Neural crest cell (in vitro differentiated cells): ENCODE data around the gene GTPBP6. TPM values are rescaled to one million over a fixed set of nuclear protein-coding genes. Genes with fewer than 3 reads are reported as not detected.

Experiments
- DNase-seq: peaks from one replicate; pipeline ENCODE4 v3.0.0; 2021; ENCODE audit warnings: low read depth, mixed read lengths, low spot score
- H3K27ac Mint-ChIP-seq: one replicate; pipeline ENCODE4 v1.8.0; 2021; ENCODE audit warnings: mild to moderate bottlenecking, mixed read lengths; ENCODE audit not compliant: unreplicated experiment
- H3K27me3 Mint-ChIP-seq: 2 replicates; pipeline ENCODE4 v1.8.0; 2021; ENCODE audit warnings: low read depth, mild to moderate bottlenecking, mixed read lengths
- H3K36me3 Mint-ChIP-seq: 2 replicates; pipeline ENCODE4 v1.8.0; 2021; ENCODE audit warnings: low read depth, mild to moderate bottlenecking, mixed read lengths
- H3K4me1 Mint-ChIP-seq: 2 replicates; pipeline ENCODE4 v1.8.0; 2021; ENCODE audit warnings: mixed read lengths
- H3K4me3 Mint-ChIP-seq: one replicate; pipeline ENCODE4 v1.8.0; 2021; ENCODE audit warnings: mild to moderate bottlenecking, mixed read lengths
- H3K9me3 Mint-ChIP-seq: 2 replicates; pipeline ENCODE4 v1.8.0; 2021; ENCODE audit warnings: mixed read lengths
- total RNA-seq: library from RNA; stranded (reverse); gene quantifications from 2 replicates; pipeline ENCODE4 v1.2.1, GENCODE V29; 2021
- TF ChIP-seq, protein P1 (sequence below): fragments of 200-600 bp; sonication (generic); conservative IDR thresholded peaks from 2 replicates; pipeline ENCODE4 v1.5.0; 2021; ENCODE audit warnings: antibody characterized with exemption, mild to moderate bottlenecking

The GTPBP6 gene
- total RNA-seq, 1 donor from 2014 or later: 81.9 TPM

DNA sequence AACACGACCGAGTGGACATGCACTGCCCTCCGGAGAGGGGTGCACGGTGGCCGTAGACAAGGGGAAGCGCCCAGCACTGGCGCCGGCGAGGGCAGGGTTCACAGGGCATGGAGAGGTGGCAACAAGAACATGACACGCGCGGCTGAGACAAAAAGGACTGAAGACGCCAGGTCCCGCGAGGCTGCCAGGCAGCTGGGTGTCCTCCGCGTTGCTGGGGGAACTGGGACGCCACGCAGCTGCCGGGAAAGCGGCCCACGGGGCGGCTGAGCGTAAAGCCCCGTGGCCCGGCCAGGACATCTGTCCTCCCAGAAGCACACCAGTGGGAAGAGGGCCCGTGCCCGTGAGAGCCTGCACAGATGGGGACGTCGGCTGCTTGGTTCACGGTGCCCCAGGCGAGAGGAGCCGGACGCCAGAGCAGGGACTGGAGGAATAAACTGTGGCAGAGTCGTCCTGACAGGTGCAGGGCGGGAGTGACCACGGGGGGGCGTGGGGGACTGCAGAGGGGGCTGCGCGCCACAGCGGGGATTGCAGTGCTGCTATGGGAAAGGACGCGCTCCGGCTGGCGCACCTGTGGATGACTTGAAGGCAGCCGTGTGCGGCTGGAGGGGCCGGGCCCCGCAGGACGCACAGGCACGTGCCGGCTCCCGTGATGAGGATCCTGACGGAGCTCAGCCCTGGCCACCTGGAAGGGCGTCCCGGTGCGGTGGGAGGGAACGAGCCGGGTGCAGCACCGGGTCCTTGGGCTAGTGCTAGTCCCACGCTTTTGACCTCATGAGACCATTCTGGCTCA is 32.1 kb upstream of the GTPBP6 start:
- no peaks in the 10 kb centered on the region for H3K9me3 Mint-ChIP-seq
- H3K27ac Mint-ChIP-seq: peak overlapping the region; percentile 97
- H3K36me3 Mint-ChIP-seq: peaks cover 7% of the 10 kb centered on the region
- H3K27me3 Mint-ChIP-seq: no peaks in the 10 kb centered on the region
- DNase-seq: no peak
- TF ChIP-seq, protein P1, sequence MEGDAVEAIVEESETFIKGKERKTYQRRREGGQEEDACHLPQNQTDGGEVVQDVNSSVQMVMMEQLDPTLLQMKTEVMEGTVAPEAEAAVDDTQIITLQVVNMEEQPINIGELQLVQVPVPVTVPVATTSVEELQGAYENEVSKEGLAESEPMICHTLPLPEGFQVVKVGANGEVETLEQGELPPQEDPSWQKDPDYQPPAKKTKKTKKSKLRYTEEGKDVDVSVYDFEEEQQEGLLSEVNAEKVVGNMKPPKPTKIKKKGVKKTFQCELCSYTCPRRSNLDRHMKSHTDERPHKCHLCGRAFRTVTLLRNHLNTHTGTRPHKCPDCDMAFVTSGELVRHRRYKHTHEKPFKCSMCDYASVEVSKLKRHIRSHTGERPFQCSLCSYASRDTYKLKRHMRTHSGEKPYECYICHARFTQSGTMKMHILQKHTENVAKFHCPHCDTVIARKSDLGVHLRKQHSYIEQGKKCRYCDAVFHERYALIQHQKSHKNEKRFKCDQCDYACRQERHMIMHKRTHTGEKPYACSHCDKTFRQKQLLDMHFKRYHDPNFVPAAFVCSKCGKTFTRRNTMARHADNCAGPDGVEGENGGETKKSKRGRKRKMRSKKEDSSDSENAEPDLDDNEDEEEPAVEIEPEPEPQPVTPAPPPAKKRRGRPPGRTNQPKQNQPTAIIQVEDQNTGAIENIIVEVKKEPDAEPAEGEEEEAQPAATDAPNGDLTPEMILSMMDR: no peak
- H3K4me1 Mint-ChIP-seq: peaks cover 32% of the 10 kb centered on the region
- H3K4me3 Mint-ChIP-seq: no peak overlapping the region

DNA sequence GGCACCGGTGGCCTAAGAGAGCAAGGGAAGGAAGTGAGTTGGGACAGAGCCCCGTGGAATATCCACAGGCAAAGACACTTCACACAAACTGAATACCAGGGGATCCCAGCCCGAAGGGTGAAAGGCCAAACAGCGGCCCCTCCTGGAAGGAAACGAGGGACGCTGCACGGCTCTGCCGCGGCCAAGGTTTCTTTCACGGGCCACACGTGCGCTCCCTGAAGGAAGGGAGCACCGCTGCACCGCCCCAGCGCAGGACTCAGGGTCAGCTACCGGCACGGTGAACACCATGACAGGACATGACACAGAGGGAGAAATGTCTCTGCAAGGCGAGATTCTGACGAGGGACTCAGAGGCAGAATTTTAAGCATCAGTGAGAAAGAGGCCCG is 31.5 kb upstream of the GTPBP6 start:
- DNase-seq: no peak
- H3K4me3 Mint-ChIP-seq: no peak overlapping the region
- H3K4me1 Mint-ChIP-seq: peaks cover 26% of the 10 kb centered on the region
- no peaks in the 10 kb centered on the region for H3K27me3 Mint-ChIP-seq
- H3K27ac Mint-ChIP-seq: peak overlapping the region; percentile 97
- no peaks in the 10 kb centered on the region for H3K9me3 Mint-ChIP-seq
- H3K36me3 Mint-ChIP-seq: peaks cover 3% of the 10 kb centered on the region
- TF ChIP-seq, protein P1: no peak

DNA sequence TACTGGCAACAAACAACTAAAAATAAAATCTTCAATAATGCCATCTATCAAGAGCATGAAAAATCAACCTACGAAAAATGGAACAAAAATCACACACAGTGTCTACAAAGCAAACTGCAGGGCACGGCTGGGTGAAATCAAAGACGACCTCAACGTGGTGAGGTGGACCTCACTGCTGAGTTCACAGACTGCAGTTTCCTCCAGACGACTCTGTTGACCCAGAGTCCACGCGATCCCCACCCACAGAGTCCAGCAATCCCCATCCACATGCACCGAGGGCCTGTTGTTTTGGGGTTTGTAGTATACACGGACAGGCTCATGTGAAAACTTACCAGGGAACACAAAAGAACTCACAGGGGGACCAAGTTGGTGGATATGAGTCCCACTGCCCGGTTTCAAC is 31.1 kb upstream of the GTPBP6 start:
- Mint-ChIP-seq H3K4me1 (peaks cover 22% of the 10 kb centered on the region), H3K4me3 (peak overlapping the region; percentile 12), H3K36me3 (peaks cover 4% of the 10 kb centered on the region), H3K27ac (peak overlapping the region; percentile 97), H3K27me3 (no peaks in the 10 kb centered on the region), H3K9me3 (no peaks in the 10 kb centered on the region)
- no peak for DNase-seq
- TF ChIP-seq, protein P1: no peak

DNA sequence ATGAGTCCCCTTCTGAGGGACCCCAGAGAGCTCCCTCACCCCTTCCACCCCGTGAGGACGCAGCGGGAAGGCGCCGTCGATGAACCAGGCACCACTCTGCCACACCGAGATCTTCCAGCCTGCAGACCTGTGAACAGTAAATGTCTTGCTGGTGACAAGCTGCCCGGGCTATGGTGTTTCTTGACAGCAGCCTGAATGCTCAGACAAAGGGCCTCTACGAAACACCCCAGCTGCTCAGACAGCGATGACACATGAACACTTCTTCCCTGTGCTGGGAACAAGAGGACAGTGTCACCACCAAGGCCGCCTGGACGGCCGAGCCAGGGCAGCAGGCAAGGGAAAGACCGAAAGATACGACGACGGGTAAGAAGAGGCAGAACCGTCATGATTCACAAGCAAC is 30.6 kb upstream of the GTPBP6 start:
- Mint-ChIP-seq H3K27me3 (no peaks in the 10 kb centered on the region), H3K9me3 (no peaks in the 10 kb centered on the region), H3K27ac (peak overlapping the region; percentile 97), H3K36me3 (peaks cover 7% of the 10 kb centered on the region), H3K4me1 (peaks cover 21% of the 10 kb centered on the region), H3K4me3 (peak overlapping the region; percentile 12)
- TF ChIP-seq, protein P1: no peak
- no peak for DNase-seq

DNA sequence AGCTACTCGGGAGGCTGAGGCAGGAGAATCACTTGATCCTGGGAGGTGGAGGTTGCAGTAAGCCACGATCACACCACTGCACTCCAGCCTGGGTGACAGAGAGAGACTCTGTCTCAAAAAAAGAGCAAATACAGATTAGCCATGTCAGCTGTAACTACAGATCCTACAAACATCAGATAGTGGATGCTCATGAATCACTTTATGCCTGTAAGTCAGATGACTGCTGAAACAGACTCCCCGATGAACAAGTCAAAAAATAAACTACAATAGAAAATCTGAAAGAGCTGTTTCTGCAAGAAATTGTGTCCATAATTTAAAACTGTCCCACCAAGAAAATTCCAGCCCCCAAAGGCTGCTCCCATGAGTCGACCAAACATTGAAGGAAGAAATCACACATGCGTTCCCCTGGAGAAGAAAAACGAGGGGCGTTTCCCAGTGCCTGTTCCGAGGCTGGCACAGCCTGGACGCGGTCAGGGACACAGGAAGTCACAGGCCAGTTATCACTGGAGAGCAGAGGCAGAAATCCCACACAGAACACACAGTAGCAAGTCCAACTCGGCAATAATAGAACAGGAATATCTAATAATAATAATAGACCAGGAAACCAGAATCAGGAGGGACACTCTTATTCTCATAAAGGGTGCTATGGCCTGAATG is 30.0 kb upstream of the GTPBP6 start:
- Mint-ChIP-seq H3K4me1 (peaks cover 21% of the 10 kb centered on the region), H3K4me3 (peak overlapping the region; percentile 12), H3K36me3 (peaks cover 7% of the 10 kb centered on the region), H3K27me3 (no peaks in the 10 kb centered on the region), H3K27ac (peak overlapping the region; percentile 94), H3K9me3 (no peaks in the 10 kb centered on the region)
- TF ChIP-seq, protein P1: no peak
- no peak for DNase-seq
